Neuronal stem cell (in vitro differentiated cells): ENCODE measurements around the gene SNRK.
A peak's percentile ranks its signal among the peaks of the same experiment; 100 is the strongest.

Experiments
- DNase-seq: peaks from one replicate; pipeline ENCODE4 v3.0.0-alpha.2; 2013; ENCODE audit warnings: low spot score
- H2AFZ ChIP-seq: one replicate; pipeline ENCODE4 v1.6.1; 2013; ENCODE audit warnings: mild to moderate bottlenecking, low read length, inconsistent platforms
- H2AK5ac ChIP-seq: 2 replicates; pipeline ENCODE4 v1.6.1; 2013; ENCODE audit warnings: low read depth, mild to moderate bottlenecking, inconsistent platforms, low read length, moderate library complexity, mixed read lengths
- H2BK120ac ChIP-seq: 2 replicates; pipeline ENCODE4 v1.6.1; 2013; ENCODE audit warnings: low read depth, mild to moderate bottlenecking, inconsistent platforms, low read length, moderate library complexity, mixed read lengths
- H2BK12ac ChIP-seq: one replicate; pipeline ENCODE4 v1.6.1; 2013; ENCODE audit warnings: low read length, inconsistent platforms
- H2BK15ac ChIP-seq: 2 replicates; pipeline ENCODE4 v1.6.1; 2013; ENCODE audit warnings: mild to moderate bottlenecking, low read length, inconsistent platforms, mixed read lengths
- H2BK5ac ChIP-seq: one replicate; pipeline ENCODE4 v1.6.1; 2013; ENCODE audit warnings: inconsistent platforms, mild to moderate bottlenecking, low read length, moderate library complexity
- H3K14ac ChIP-seq: one replicate; pipeline ENCODE4 v1.6.1; 2013; ENCODE audit warnings: low read length, inconsistent platforms
- H3K18ac ChIP-seq: 2 replicates; pipeline ENCODE4 v1.6.1; 2013; ENCODE audit warnings: low read length, inconsistent platforms
- H3K23ac ChIP-seq: 2 replicates; pipeline ENCODE4 v1.6.1; 2013; ENCODE audit warnings: low read depth, mild to moderate bottlenecking, mixed read lengths, low read length, inconsistent platforms; ENCODE audit not compliant: poor library complexity
- H3K27ac ChIP-seq: replicated peaks from 3 replicates; pipeline ENCODE4 v1.5.1; 2013; ENCODE audit warnings: low read length, inconsistent platforms
- H3K27me3 ChIP-seq, 3 experiments: 2 replicates each; pipeline ENCODE4 v1.6.1; 2013; ENCODE audit warnings: low read length in 3 of 3, mild to moderate bottlenecking in 2 of 3, inconsistent platforms in 1 of 3, low read depth in 1 of 3, mixed read lengths in 1 of 3, moderate library complexity in 1 of 3; ENCODE audit not compliant: control insufficient read depth in 3 of 3, insufficient read depth in 3 of 3
- H3K36me3 ChIP-seq, 2 donors: replicated peaks in 1 of 2; 2 replicates each; pipeline ENCODE4 v1.6.1; 2013; ENCODE audit warnings: low read length in 2 of 2; ENCODE audit not compliant: control insufficient read depth in 2 of 2, insufficient read depth in 2 of 2
- H3K4ac ChIP-seq: 2 replicates; pipeline ENCODE4 v1.6.1; 2013; ENCODE audit warnings: inconsistent platforms, mild to moderate bottlenecking, low read length, moderate library complexity
- H3K4me1 ChIP-seq, 2 donors: 1 replicate in 1 of 2; 2 replicates in 1 of 2; pipeline ENCODE4 v1.6.1; 2013; ENCODE audit warnings: low read length in 2 of 2, low read depth in 1 of 2; ENCODE audit not compliant: control insufficient read depth in 2 of 2, insufficient read depth in 1 of 2
- H3K4me2 ChIP-seq: one replicate; pipeline ENCODE4 v1.6.1; 2013; ENCODE audit warnings: mild to moderate bottlenecking, low read length, inconsistent platforms; ENCODE audit not compliant: insufficient read depth, poor library complexity, severe bottlenecking
- H3K4me3 ChIP-seq, 2 donors: 2 replicates each; pipeline ENCODE4 v1.5.1; 2013; ENCODE audit warnings: low read length in 2 of 2, mild to moderate bottlenecking in 2 of 2, inconsistent platforms in 1 of 2, moderate library complexity in 1 of 2
- H3K79me1 ChIP-seq: one replicate; pipeline ENCODE4 v1.6.1; 2013; ENCODE audit warnings: low read depth, mild to moderate bottlenecking, inconsistent platforms, low read length, moderate library complexity
- H3K9ac ChIP-seq: one replicate; pipeline ENCODE4 v1.6.1; 2013; ENCODE audit warnings: mild to moderate bottlenecking, low read depth, low read length, inconsistent platforms; ENCODE audit not compliant: poor library complexity
- H3K9me3 ChIP-seq, 2 donors: replicated peaks in 1 of 2; 2 replicates each; pipeline versions ENCODE3 to v1.6.1; 2013; ENCODE audit warnings: low read length in 2 of 2, mild to moderate bottlenecking in 2 of 2, inconsistent platforms in 1 of 2, low read depth in 1 of 2, mixed read lengths in 1 of 2, moderate library complexity in 1 of 2; ENCODE audit not compliant: control insufficient read depth in 2 of 2, insufficient read depth in 1 of 2
- H4K8ac ChIP-seq: one replicate; pipeline ENCODE4 v1.6.1; 2013; ENCODE audit warnings: low read depth, mild to moderate bottlenecking, inconsistent platforms, low read length, moderate library complexity
- H4K91ac ChIP-seq: one replicate; pipeline ENCODE4 v1.6.1; 2013; ENCODE audit warnings: low read length, low read depth, mild to moderate bottlenecking, inconsistent platforms; ENCODE audit not compliant: poor library complexity
- WGBS, 2 donors: extraction: QIAGEN DNeasy Blood & Tissue Kit; methylation state at CpG; one replicate each; pipeline ENCODE4 v1.1.7; 2013; ENCODE audit warnings: missing lambda C conversion rate in 2 of 2, mixed read lengths in 1 of 2; ENCODE audit not compliant: insufficient read length in 2 of 2, insufficient replicate concordance in 1 of 2; ENCODE audit errors: extremely low coverage in 2 of 2; 5-methylcytosine and 5-hydroxymethylcytosine counted together

The SNRK gene

DNA sequence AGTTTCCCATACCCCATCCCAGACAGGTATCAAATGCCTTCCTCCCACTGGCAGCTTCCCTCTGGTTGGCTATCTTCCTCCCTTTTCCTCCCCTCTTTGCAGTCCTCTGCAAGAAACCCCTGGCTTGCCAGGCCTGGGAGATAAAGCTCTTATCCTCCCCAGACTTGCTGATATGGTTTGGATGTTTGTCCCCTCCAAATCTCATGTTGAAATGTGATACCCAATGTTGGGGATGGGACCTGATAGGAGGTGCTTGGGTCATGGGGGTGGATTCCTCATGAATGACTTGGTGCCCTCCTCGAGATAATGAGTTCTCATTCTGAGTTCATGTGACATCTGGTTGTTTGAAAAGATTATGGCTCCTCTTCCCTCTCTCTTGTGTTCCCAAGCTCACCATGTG lies 32.2 kb upstream of the SNRK start:
- H3K36me3 ChIP-seq: no peaks in the 10 kb centered on the region
- H3K4me2 ChIP-seq: no peak overlapping the region
- no peak overlapping the region for H4K91ac ChIP-seq
- no peak for DNase-seq
- no peak overlapping the region for H2BK5ac ChIP-seq
- H2AK5ac ChIP-seq: no peak overlapping the region
- no peaks in the 10 kb centered on the region for H3K79me1 ChIP-seq
- H3K23ac ChIP-seq: no peak overlapping the region
- H3K18ac ChIP-seq: no peak overlapping the region
- no peak overlapping the region for H3K14ac ChIP-seq
- no peak overlapping the region for H2BK12ac ChIP-seq
- no peak overlapping the region for H4K8ac ChIP-seq
- H3K9ac ChIP-seq: no peak overlapping the region
- no peak overlapping the region for H2BK15ac ChIP-seq
- H3K4ac ChIP-seq: no peak overlapping the region
- H2AFZ ChIP-seq: no peak overlapping the region
- no peak overlapping the region for H3K4me3 ChIP-seq
- WGBS, 2 donors: no CpG with 5 or more reads among the region's 1 CpG
- H3K9me3 ChIP-seq: no peaks in the 10 kb centered on the region
- no peak overlapping the region for H2BK120ac ChIP-seq
- peaks cover 0 to 2% of the 10 kb centered on the region in 2 donors for H3K4me1 ChIP-seq
- no peak overlapping the region for H3K27ac ChIP-seq
- no peaks in the 10 kb centered on the region for H3K27me3 ChIP-seq

DNA sequence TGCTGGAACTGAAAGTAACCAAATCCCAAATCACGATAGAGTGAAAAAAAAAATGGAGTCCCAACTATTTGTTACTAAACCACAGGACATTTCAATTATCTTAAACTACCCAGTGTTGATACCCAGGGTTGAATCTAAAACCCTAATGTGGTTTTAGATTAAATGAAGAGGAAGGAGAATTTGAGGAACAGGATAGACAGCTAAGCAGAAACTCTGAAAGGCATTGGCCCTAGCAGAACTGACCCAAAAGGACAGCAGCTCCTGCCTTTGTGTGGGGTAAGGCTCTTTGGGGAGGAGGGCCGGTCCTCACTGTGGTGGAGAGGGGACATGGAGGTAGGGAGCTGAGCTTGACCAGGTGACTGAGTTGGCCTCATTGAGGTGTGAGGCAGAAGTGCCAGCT lies 30.7 kb upstream of the SNRK start:
- Histone ChIP-seq H3K23ac (no peak overlapping the region), H2BK15ac (no peak overlapping the region), H3K4me1 (peaks cover 0 to 2% of the 10 kb centered on the region in 2 donors), H3K27ac (no peak overlapping the region), H2AFZ (no peak overlapping the region), H3K9me3 (no peaks in the 10 kb centered on the region), H3K4me2 (no peak overlapping the region), H2BK5ac (no peak overlapping the region), H4K8ac (no peak overlapping the region), H3K27me3 (no peaks in the 10 kb centered on the region), H3K14ac (no peak overlapping the region), H2AK5ac (peak overlapping the region; percentile 21), H3K4ac (no peak overlapping the region), H3K18ac (no peak overlapping the region), H3K36me3 (no peaks in the 10 kb centered on the region), H2BK120ac (no peak overlapping the region), H3K4me3 (no peak overlapping the region), H3K79me1 (no peaks in the 10 kb centered on the region), H4K91ac (no peak overlapping the region), H3K9ac (no peak overlapping the region), H2BK12ac (no peak overlapping the region)
- no CpG with 5 or more reads among the region's 2 CpGs for WGBS, 2 donors
- no peak for DNase-seq

DNA sequence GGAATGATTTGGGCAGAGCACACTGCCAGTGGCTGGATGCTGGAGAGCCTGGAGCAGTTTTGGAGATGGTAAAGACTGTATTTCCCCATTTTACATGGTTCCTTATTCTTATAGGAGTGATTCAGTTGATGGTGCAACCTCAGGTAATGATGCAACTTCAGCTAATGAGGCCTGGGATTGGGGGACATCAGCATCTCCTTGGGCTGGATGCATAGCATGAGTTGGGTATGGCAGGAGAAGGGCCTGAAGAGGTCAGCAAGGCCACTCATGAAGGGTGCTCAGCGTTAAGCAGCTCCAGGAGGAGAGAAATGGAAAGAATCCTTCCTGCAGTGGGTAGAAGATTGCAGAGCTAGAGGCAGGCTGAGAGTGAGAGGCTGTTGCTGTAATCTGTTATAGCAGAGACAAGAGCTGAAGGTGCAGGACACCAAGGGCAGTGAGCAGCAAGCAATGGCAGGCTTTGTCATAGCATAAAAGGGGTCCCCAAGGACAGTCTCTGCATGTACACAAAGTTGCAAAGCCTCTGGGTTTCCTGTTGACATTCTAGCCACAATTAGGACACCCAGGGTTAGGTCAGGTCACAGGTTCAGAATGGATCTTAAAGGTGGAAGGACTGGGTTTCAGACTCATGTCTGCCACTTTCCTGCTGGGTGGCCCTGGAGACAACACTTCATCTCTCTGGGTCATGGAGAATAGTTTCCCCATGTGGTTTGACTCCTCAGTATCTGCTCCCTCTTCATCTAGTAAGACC lies 29.5 kb upstream of the SNRK start:
- Histone ChIP-seq H4K91ac (no peak overlapping the region), H3K23ac (no peak overlapping the region), H3K9me3 (no peaks in the 10 kb centered on the region), H2AFZ (no peak overlapping the region), H2AK5ac (no peak overlapping the region), H3K14ac (no peak overlapping the region), H3K4me3 (no peak overlapping the region), H2BK15ac (no peak overlapping the region), H2BK120ac (no peak overlapping the region), H3K27ac (no peak overlapping the region), H3K4me2 (no peak overlapping the region), H3K4ac (no peak overlapping the region), H3K79me1 (no peaks in the 10 kb centered on the region), H3K27me3 (no peaks in the 10 kb centered on the region), H3K18ac (no peak overlapping the region), H3K36me3 (no peaks in the 10 kb centered on the region), H3K9ac (no peak overlapping the region), H2BK12ac (no peak overlapping the region), H3K4me1 (peaks cover 0 to 2% of the 10 kb centered on the region in 2 donors), H4K8ac (no peak overlapping the region), H2BK5ac (no peak overlapping the region)
- no peak for DNase-seq
- WGBS, 2 donors: no CpG with 5 or more reads among the region's 1 CpG

DNA sequence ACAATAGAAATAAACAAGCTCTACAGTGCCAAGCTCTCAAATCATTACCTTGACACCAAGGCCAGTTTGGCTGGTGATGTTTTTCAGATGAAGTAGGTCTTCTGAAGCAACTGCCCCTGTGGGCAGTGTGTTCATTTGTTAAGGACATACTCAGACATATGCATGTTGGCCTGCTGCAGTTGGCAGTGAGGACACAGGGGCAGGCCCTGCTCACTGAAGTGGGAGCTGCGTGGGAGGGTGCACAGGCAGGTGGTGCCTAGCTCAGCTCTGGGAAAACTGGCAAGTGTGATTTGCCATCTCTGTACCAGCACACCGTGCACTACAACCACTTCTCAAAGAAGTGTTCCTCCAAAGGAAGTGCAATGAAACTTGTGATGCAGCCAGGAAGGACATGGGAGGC lies 28.5 kb upstream of the SNRK start:
- WGBS, 2 donors: no CpG with 5 or more reads among the region's 2 CpGs
- H3K23ac ChIP-seq: peak overlapping the region; percentile 29
- no peak overlapping the region for H3K4ac ChIP-seq
- no peak overlapping the region for H3K4me2 ChIP-seq
- no peak overlapping the region for H2AK5ac ChIP-seq
- DNase-seq: no peak
- H3K27me3 ChIP-seq: no peaks in the 10 kb centered on the region
- no peaks in the 10 kb centered on the region for H3K36me3 ChIP-seq
- H3K18ac ChIP-seq: peak overlapping the region; percentile 38
- H2BK5ac ChIP-seq: no peak overlapping the region
- no peak overlapping the region for H3K4me3 ChIP-seq
- H4K91ac ChIP-seq: no peak overlapping the region
- H2AFZ ChIP-seq: no peak overlapping the region
- H3K9me3 ChIP-seq: no peaks in the 10 kb centered on the region
- H2BK12ac ChIP-seq: no peak overlapping the region
- H3K27ac ChIP-seq: no peak overlapping the region
- no peak overlapping the region for H4K8ac ChIP-seq
- H2BK120ac ChIP-seq: no peak overlapping the region
- H3K4me1 ChIP-seq: peaks cover 0 to 2% of the 10 kb centered on the region in 2 donors
- no peak overlapping the region for H3K9ac ChIP-seq
- H3K79me1 ChIP-seq: no peaks in the 10 kb centered on the region
- H3K14ac ChIP-seq: no peak overlapping the region
- H2BK15ac ChIP-seq: no peak overlapping the region
